ENCODE results near the gene RABL6.
"Not testable (repeated sequence)": the region's sequence is repeated elsewhere in the genome, so short reads cannot be mapped to it uniquely, and the experiment has no call there.

Gene RABL6

DNA sequence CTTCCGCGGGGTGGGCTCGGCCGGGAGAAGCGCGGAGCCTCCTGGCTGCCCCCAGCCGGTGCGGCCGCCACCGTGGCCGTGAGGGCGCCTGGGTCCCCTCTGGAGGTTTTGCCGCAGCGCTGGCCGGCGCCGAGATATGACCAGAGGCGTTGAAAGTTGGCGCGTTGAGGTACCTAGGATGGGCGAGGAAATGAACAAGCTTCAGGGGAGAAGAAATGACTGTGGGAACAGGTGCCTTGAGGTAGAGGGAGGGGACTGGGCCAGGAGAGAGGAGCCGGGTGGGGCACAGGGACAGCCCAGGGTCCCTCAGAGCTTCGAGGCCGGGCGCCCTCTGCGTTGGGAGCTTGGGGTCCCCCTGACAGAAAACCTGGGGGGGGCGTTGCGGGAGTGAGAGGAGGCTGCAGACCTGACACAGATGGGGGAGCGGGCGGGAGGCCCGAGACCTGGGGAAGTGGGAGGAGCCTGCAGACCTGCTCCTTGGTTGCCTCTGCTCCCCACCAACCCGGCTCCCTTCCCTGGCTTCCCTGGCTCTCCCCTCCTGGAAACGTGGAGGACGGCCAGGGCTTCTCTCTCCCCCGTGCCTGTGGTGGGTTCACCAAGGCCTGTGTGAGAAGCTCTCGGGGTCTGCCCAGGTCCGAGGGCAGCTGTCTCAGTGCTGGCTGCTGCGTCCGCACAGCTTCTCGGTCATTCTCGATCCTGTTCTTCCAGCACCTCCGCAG is 14.2 kb downstream of the RABL6 start:
- no peak for DNase-seq (ENCODE audit: low spot score)

DNA sequence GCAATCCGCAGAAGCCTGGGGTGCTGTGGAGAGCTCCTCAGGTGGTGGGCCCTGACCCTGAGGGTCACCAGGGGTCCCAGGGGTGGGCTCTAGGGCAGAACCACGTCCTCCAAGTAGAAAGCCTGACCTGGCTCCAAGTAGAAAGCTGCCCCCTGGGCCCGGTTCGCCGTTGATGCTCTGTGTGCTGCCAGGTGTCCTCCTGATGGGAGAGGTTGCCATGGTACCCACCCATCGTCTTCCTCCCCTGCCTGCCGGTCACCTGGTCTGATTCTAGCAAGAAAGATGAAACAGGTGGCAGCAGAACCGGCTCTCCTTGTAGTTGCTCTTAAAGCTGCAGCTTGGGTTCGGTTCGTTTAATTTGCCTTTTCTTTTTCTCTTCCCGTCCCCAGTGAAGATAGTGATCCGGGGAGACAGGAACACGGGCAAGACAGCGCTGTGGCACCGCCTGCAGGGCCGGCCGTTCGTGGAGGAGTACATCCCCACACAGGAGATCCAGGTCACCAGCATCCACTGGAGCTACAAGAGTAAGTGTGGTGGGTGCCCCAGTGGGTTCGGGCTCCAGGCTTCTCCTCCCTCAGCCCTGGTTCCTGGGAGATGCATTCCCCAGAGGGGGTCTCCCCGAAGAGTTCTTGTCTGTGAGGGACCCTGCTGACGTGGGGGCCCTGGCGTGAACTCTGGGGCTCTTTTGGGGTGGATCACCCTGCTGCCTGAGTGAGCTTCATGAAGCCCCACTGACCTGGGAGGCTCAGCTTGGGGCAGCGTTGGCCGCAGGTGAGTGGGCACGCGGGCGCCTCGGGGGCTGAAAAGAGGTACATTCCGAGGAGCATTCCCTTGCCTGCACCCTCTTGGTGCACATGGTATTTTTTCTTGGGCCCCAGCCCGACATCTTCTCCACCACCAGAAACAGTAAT is 15.6 kb downstream of the RABL6 start:
- no peak for DNase-seq (ENCODE audit: low spot score)

DNA sequence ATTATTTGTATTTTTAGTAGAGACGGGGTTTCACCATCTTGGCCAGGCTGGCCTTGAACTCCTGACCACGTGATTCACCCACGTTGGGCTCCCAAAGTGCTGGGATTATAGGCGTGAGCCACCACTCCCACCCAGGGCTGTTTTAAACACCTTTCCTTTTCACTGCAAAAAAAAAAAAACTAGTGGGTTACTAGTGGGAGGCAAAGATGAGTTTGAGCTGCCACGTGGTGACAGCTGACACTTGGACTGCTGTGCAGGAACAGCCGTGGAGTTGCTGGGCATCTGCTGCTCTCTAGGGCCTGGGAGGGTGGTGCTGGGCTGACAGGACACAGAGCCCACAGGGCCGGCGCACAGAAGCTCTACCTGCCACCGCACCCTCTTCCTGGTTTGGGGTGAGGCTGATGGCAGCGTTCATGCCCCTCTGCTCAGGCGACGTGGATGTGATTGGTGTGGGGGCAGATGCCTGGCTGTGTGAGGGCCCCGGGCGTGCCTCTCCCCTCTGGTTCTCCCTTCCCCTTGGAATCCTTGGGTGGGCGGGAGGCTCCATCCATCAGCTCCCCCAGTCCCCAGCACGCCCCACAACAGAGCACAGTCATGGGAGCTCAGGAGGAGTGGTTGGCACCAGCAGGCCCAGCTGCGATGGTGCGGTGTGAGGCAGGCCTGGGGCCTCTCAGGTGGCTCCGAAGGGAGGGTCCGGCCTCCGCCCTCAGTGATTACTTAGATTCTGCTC is 16.9 kb downstream of the RABL6 start:
- no peak for DNase-seq (ENCODE audit: low spot score)

DNA sequence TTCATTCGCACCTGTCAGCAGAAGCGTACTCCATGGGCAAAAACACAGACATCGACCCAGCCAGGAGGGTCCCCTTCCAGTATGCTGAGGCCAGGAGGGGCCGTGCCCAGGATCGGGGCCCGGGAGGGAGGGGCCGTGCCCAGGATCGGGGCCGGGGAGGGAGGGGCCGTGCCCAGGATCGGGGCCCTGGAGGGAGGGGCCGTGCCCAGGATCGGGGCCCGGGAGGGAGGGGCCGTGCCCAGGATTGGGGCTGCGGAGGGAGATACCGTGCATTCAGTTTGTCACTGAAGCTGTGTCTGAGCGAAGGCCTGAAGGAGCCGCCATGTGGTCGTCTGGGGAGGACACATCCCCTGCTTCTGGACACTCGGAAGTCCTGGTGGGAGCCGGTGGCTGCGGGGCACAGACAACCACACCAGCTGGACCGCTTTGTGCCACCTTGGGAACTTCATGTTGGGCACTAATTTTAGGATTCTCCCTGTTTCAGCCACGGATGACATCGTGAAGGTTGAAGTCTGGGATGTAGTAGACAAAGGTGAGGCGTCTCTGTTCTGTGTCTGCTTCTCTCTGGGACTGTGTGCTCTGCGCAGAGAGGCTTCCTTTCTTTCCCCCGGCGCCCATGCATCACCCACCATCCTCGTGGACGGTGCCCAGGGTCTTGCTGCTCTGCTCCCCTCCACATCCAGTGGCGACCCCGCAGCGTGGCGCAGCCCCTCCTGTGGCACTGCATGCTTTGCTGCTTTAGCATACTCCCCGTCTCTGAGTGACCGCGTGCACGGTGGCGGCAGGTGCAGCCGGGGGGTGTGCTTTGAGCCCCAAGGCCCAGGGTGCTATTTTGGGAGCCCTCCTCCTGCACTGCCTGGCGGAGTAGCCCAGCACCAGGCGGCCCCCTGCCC is 17.8 kb downstream of the RABL6 start:
- no peak for DNase-seq (ENCODE audit: low spot score)

DNA sequence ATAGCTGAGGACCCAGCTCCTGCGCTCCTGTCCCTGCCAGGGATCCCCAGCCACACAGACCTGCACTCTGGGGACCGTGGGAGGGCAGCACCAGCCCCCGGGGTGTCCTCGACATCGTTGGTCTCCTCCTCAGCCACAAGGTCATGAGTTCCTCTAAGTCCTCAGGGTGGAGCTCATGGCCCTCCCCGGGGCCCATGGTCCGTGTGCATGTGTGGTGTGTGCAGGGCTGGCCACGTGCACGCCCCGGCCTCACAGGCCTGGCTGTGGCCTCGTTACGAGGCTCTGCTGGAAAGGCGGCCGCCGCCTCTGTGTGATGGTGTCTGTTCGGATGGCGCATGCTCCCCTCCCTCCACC is 18.4 kb downstream of the RABL6 start:
- no peak for DNase-seq (ENCODE audit: low spot score)

DNA sequence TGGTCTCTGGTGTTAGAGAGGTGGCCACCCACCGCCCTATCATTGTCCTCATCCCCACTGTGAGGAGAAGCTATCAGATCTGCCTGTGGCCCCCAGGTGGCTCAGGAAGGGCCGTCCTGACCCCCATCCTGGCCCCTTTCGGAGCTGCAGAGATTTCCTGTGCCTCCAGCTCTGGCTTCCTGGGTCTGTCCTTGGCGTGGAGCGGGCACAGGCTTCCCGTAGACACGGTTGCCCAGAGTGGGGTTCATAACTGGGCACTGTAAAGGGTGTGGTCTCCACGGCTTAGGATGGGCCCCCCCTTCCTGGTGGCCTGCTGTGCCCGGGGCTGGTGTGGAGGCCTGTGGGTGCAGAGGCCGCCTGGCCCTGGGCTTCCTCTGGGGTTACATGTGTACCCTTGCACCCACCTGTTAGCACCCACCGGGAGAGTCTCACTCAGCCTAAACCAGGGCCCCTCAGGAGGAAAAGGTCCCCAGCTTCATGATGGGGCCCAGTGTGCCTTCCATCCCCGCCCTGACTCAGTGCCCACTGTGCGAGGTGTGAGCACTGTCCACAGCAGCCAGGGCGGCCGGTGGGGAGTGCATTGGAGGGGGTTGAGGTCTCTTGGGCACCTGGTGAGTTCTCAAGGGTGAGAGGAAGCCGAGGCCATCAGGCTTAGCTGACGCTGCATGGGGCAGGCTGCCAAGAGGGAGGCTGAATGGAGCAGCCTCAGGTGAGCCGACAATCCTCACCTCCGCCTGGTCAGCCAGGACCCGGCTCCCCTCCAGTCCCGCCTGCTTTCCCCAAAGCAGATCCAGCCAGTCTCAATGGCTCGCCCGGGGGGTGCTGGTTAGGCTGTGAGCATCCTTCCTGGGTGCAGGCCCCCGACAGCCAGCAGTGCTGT is 19.2 kb downstream of the RABL6 start:
- no peak for DNase-seq (ENCODE audit: low spot score)

DNA sequence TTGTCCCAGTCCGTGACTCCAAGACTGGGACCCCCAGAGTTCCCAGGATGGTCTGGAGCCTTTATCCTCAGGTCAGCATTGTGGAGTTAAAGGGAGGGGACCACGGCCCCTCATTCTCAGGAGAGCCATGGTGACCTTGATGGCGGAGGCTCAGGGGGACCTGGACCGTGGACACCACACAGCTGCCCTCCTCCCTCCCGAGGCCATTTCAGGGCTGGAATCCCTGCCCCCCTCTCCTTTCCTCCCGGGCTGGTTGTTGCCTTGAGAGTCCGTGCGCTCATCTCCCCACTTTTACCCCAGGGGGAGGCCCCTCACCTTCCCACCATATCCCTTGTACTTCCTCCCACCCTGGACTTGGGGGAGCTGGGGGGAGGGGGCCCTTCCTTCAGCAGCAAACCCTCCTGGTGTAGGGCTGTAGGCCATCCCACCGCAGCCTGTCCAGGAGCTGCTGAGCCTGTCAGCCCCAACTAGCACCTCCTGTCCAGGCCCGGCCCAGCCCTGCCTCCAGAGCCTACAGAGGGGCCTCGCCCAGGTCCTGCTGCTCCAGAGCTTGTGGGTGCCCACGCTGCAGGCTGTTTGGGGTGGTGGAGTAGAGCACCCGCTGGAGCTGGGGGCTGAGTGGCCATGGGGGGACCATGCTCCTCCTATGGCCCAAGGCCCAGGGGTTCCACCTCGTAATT is 20.2 kb downstream of the RABL6 start:
- DNase-seq (ENCODE audit: low spot score), result no peak

DNA sequence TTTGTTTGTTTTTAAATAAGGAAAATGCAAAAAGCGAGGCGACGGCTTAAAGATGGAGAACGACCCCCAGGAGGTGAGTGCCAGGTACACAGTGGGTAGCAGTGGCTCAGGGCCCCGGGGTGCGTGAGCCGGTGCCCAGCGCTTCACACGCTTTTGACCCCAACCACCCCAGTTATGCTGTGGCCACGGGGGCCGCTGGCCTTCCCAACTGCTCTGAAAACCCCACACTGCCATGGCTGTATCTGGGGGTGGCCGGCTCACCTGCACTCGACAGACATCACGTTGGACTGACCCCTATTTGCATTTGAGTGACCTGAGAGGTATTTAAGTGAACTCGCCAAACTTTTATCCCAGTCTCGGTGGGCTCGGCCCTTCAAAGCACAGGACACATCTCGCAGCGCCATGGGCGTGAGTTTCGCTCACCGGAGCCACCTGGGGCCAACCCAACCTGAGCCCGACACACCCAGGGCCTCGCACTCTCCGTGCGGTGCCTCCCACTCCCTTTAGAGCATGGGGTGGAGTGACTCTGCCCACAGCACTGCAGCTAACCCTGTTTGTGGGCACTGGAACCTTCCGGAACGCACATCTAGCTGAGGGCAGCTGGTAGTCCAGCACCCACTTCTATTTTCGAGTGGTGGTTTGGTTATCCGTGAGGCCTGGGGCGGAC is 20.9 kb downstream of the RABL6 start:
- DNase-seq (ENCODE audit: low spot score), result no peak

DNA sequence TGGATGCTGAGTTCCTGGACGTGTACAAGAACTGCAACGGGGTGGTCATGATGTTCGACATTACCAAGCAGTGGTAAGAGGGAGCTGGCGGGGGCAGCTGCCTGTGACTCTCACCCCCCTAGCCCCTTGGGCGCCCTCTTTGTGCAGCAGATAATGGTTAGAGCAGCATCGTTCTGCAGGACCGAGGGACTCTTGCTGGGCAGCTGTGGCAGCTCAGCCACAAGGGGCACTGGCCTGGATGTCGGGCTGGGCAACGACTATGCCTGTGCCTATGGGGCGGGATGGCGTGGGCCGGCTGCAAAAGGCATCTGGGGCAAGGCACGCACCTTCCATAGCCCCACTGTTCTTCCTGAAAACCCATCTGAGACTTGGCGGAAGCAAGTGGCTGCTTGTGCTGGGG is 21.7 kb downstream of the RABL6 start:
- no peak for DNase-seq (ENCODE audit: low spot score)

DNA sequence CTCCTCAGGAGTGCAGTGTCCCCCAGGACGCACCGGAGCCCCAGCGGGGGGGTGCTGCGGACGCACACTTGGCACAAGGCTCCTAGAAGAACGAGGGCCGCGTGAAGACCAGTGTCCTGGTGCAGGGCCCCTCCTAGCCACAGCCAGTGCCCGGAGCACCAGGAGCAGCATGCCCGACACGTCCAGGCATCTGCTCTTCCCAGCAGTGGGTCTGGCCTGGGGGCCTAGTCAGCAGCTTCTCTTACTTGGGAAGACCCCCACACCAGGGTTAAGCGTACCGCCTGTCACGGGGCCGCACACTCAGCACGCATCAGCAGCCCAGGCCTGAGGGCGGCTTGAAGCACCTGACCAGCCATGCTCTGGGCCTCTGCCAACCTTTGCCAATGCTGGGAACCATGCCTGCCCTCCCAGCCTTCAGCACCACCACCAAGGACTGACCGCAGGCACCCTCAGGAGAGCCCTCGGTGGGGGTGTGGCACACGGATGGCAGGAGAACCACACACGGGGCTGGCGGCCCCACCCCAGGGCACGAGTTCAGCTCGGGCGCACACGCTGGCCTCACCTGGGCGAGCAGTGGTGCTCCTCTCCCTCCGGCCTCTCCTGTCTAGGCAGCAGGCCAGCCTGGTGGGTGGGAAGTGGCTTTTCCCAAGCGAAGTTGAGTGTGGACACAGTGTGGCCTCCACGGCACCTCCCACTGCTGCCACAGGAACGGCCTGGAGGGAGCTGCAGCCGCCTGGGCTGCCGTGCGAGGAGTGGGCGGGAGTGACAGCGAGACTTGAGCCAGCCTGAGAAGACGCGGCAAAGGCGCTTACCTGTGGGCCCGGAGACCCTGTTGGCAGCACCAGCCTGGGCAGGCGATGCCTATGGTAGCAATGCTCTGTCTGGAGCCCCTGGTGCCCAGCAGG is 22.5 kb downstream of the RABL6 start:
- DNase-seq (ENCODE audit: low spot score), result no peak

DNA sequence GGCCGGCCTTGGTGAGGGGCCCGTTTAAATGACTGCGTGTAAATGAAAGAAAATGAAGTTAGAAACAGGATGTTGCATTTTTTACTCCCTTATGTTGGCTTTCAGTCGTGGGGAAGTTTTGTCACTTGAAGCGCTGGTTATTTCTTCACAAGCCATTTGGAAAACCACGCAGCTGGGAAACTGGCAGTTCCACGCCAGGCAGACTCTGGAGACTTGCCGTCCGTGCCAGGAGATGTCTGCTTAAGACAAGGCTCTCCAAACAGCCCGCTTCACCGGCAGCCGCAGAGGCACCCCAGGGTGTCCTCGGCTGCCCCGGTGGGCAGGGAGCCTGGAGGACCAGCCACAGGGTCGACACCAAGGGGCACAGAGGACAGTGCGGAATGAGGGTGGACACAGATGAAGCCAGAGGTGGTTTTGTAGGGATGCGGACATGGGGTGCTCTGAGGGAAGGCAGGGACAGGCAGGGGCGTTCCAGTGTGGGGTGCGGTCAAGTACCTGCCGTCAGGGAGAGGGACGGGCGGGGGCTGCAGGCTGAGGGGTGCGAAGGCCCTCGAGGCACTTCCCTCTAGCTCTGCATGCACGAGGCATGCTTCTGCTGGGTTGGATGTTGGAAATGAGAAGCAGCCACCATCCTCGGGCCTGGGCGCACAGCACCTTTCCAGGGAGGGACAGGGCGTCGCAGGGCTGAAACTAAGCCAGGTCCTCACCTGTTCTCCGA is 23.4 kb downstream of the RABL6 start:
- DNase-seq (ENCODE audit: low spot score), result no peak

DNA sequence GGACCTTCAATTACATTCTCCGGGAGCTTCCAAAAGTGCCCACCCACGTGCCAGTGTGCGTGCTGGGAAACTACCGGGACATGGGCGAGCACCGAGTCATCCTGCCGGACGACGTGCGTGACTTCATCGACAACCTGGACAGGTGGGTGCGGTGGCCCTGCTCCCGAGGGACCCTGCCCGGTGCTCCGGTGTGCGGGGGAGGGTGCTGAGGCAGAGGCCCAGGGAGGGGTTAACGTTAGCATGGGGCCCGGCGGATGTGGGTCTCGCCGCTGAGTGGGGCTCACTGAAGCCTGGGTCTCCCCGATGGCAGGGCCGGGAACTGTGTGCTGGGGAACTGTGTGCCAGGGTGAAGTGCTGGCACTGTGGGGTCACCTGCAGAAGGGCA is 24.0 kb downstream of the RABL6 start:
- DNase-seq (ENCODE audit: low spot score), result no peak

DNA sequence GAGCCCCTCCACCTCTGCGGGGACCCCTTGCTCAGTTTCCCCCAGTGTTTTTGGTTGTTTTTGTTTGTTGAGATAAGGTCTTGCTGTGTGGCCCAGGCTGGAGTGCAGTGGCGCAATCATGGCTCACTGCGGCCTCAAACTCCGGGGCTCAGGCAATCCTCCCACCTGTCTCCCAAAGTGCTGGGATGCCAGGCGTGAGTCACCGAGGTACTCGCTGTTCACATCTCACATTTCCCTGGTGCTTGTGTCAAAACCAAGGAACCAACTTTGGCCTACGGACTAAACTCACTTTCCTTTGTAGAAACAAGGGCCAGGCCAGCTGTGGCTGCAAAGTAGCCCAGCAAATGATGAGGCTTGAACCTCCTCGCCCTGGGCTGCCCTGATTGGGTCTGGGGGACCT is 24.8 kb downstream of the RABL6 start:
- no peak for DNase-seq (ENCODE audit: low spot score)

DNA sequence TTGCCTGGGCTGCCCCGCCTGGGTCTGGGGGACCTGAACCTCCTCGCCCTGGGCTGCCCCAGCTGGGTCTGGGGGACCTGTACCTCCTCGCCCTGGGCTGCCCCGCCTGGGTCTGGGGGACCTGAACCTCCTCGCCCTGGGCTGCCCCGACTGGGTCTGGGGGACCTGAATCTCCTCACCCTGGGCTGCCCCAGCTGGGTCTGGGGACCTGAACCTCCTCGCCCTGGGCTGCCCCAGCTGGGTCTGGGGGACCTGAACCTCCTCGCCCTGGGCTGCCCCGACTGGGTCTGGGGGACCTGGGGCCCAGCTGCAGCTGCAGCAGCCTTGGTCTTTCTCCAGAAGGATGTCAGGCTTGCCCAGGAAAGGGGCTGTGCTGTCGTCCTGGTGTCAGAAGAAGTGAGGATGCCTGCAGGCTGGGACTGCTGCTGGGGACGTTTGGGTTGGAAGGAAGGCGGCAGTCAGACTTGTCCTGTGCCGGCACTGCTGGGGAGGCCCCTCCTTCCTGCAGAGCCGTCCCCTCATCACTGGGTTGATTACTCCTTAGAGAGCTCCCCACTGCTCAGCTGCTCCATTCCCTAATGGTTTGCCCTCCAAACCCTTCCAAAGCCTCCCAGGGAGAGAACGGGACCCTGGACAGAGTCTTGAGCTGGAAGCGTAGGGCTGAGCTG is 25.8 kb downstream of the RABL6 start:
- DNase-seq (ENCODE audit: low spot score), result not testable (repeated sequence)

DNA sequence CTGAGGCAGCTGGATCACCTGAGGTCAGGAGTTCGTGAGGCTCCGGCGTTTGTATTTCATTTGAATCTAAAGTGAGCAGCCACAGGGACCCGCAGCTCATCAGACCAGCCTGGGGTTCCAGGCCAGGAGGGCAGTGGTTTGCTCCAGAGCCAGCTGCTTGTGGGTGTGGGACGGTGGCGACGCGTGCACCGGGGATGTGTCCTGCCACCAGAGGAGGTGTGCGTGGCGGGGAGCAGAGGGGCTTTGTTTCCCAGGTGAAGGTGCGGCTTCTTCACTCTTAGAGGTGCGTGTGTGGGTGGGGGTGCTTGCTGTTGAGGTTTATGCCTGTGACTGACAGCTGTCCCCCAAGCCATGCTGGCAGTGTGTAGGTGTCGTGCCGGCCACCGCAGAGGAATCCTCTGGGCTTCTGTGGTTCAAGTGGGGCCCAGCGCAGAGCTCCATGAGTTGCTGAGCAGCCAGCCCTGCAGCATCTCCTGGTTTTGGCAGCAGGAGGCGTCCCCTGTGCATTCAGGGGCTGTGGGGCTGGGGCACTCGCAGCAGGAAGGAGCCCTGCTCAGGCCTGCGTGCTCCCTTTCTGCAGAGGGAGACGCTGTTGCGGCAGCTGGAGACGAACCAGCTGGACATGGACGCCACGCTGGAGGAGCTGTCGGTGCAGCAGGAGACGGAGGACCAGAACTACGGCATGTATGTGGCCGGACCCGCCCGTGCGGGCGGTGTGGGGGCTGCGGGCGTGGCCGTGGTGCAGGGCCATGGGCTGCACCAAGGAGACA is 27.6 kb downstream of the RABL6 start:
- DNase-seq (ENCODE audit: low spot score), result no peak

Data from AG08396 (cell line).